Stimulated activated CD8-positive, alpha-beta memory T cell treated with anti-CD3 and anti-CD28 coated beads, Interleukin-7, amount 100 ng/mL, for 48 hours (primary cell): Measurements from ENCODE around the gene ZNF213.

Experiments used
- DNase-seq, 2 donors: peaks; one replicate each; pipeline ENCODE4 v3.0.0-alpha.2; 2020; ENCODE audit warnings: low read depth in 1 of 2; ENCODE audit errors: extremely low read depth in 1 of 2

Gene ZNF213

DNA sequence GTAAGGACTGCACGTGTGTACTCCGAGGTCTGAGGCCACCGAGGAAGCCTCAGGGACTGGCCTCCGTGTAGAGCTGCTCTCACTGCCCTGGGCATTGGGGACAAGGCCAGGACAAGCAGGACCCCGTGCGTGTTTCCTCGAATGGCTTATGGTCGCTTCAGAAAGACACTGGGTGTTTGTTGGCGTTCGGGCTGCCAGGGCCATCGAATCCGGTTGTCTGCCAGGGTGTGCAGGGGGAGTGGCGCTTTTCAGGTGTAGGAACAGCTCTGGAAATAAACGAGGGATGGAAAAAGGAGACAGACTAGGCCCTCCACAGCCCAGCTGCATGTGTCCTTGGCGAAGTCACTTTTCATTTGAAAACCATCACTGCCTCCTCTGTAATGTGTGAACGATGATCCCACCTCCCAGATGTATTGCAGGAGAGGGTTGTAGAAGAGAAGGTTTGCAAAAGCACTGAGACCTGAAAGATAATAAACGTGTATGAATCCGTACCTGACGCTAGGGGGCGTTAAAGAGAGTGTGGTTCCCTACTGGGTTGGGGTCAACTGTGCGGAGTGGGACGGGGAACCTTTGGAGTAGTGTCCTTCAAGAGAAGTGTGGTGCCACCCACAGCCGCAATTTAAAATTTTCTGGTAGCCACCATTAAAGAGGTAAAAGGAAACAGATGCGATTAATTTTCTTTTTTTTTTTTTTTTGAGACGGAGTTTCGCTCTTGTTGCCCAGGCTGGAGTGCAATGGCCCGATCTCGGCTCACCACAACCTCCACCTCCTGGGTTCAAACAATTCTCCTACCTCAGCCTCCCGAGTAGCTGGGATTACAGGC, 33.6 kb upstream of the ZNF213 start:
- DNase-seq = peak in 1 of 2 donors; percentile 35

DNA sequence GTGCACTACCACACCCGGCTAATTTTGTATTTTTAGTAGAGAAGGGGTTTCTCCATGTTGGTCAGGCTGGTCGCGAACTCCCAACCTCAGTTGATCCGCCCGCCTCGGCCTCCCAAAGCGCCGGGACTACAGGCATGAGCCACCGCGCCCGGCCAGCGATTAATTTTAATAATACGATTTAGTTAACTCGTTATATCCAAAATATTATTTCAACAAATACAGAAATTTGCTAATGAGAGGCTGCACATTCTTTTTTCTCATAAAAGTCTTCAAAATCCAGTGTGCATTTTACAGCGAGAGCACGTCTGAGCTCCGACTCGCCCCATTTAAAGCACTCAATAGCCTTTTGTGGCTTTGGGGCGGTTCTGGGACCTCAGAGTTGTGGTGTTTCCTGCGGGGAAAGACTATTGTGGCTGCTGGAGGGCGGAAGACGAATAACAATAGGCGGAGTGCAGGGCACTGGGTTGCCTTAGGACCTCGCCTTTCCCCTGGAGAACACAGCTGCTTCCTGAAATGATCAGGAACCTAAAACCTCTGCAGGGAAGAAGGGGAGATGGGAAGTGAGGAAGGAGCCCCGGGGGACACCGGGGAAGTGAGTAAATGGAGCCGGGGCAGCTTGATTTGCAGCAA, 32.9 kb upstream of the ZNF213 start:
- no peak for DNase-seq

DNA sequence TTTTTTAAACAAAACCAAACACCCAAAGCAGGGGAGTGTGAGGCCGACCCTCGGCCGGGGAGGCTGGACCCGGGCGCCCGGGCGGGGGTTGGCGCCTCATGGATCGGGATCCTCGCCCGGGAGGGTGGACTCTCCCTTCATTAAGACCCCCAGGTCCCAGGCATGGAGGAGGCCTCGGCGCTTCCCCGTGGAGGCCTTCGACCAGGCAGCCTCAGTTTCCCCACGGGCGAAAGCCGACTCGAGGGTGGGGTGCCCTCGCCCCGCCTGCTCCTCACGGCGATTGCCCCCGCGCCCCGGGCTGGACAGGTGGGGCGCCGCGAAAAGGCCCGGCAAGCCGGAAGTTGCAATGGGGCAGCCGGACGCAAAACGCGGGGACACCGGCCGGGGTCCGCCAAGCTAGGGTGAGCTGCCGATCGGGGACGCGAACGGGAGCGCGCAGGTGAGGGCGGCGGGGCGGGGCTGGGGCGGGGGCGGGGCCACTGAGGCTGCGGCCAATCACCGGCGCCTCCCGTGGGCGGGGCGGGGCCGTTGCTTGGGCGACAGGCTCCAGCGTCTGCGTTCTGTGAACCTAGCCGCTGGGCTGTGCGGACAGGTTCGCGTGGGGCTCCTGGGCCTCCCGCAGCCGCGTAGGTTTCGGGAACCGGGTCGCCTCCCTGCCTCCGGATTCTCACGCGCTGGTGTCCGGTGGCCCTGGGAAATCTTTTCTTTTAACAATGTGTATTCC, 28.5 kb upstream of the ZNF213 start:
- peak; percentile 89 to 92 for DNase-seq

- no peak for DNase-seq
These were observed 22.6 kb upstream of the ZNF213 start, which contains the start of gene ZNF205 for GRCh38 chr16:3112058-3112880. ZNF205 (plus strand) TSS chr16:3112586; CDS start chr16:3113431, 845 bp downstream.

DNA sequence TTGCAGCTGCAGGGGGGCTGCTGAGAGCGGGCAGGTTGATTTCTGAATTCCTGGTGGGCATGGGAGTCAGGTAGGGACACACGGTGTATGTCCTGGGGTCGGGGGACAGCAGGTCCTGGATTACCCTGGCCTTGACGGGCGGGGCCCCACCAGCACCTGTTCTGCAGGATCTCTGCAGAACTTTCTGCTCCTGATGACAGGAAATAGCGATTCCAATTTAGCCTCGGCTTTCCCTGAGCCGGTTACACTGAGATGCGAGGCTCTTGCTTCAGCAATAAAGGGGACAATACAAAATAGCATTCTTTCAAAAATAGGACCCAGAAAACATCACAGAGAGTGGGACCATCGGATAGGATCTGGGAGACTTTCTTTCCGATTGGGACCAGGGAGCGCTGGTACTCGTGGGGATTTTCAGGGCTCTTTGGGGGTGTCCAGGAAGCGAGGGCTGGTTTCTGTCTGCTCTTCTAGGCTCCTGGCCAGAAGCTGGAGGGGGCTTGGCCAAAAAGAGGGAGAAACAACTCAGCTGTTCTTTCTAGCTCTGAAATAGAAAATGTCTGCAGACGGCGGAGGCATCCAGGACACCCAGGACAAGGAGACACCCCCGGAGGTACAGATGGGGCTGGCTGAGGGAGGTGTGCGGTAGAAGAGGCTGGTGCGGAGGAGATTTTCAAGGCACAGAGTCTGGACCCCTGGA, 21.8 kb upstream of the ZNF213 start:
- no peak for DNase-seq

DNA sequence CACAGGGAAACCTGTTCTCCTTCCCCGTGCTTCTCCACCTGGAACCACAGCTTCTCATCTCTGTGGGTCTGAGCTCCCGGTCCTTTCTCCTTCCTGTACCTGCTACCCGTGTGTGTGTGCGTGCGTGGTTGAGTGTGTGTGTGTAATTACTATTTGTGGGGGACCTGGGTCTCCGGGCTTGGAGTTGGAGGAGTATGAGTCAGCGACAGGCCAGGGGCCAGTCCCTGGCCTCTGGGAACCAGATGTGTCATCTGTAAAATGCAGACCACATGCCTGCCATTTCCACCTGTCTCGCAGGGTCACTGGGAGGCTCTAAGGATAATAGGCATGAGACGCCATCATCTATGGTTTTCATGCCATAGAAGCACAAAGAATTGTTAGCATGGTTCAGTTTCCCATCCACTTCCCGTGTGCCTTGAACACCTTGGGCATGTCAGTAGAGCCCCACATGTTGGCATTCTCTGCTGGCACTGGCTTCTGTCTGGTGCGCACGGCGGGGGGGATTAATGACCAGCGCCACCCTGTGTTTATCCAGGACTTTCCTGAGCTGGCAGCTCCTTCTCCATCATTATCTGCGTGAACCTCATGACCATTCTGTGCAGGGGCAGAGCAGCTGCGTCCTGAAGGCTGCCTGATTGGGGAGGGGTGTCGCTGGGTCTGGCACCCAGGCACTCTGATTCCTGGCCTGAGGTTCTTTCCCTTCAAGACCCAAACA, 20.9 kb upstream of the ZNF213 start:
- DNase-seq = no peak

GRCh38 chr16:3115003-3115402, 19.8 kb upstream of the ZNF213 start:
- no peak for DNase-seq

- no peak for DNase-seq
These were observed 19.3 kb upstream of the ZNF213 start for GRCh38 chr16:3115561-3115960.

DNA sequence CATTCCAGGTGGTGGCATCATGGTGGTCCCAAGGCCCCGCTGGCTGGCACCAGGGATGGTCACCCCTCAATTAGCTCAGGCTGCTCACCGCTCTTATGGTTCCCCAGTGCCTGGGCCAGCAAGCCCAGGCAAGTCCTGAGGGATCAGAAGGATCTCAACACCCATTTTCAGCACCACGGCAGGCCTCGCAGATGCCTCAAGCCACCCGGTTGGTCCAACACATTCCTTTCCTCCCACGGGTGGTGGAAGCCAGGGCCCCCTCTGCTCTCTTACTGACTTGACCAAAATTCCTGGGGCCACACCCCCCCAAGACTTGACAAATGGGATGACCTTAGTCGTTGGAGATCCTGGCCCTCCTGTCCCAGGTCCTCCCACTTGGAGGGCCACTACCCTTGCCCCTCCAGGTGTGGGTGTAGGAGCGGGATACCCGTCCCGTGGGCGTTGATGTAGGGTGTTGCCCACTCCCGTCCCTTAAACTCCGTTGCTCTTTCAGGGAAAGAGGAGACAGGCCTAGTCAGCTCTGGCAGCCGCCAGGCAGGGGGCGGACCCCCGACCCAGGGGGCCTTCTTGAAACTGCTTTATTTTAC, 16.5 kb upstream of the ZNF213 start:
- DNase-seq = no peak

DNA sequence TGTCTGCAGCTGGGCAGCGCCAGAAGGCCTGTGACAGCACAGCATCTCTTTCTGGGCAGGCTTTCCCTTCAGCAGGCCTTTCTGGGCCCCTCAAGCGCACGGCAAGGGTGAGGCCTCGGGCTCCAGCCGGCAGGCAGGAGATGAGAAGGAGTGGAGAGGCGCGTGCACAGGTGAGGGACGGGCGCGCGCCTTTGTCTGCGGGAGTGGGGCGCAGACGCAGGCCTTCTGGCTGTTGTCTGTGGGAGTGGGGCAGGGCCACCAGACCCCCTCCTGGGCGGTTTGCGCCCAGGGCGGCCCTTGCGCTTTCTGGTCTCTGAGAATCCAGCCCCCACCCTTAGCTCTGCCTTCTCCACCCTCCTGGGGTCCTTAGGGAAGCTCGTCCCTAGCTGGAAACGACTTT, 16.0 kb upstream of the ZNF213 start:
- DNase-seq = no peak

DNA sequence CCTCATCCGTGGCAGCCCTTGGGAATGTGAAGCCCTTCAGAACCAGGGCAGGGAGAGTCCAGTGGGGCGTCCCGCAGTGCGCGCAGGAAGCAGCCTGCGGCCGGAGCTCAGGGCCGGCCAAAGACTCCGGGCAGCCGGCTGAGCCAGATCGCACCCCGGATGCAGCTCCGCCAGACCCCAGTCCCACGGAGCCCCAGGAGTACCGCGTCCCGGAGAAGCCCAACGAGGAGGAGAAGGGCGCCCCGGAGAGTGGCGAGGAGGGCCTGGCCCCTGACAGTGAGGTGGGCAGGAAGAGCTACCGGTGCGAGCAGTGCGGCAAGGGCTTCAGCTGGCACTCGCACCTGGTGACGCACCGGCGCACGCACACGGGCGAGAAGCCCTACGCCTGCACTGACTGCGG, 15.5 kb upstream of the ZNF213 start:
- DNase-seq = no peak

DNA sequence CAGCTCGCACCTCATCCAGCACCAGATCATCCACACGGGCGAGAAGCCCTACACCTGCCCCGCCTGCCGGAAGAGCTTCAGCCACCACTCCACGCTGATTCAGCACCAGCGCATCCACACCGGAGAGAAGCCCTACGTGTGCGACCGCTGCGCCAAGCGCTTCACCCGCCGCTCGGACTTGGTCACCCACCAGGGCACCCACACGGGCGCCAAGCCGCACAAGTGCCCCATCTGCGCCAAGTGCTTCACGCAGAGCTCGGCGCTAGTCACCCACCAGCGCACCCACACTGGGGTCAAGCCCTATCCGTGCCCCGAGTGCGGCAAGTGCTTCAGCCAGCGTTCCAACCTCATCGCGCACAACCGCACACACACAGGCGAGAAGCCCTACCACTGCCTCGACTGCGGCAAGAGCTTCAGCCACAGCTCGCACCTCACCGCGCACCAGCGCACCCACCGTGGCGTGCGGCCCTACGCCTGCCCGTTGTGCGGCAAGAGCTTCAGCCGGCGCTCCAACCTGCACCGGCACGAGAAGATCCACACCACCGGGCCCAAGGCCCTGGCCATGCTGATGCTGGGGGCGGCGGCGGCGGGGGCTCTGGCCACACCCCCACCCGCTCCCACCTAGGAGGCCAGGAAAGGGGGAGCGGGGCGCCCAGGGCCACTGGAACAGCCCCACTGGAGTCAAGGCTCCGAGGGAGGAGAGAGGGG, 15.0 kb upstream of the ZNF213 start:
- no peak for DNase-seq

- no peak for DNase-seq
These were observed 14.4 kb upstream of the ZNF213 start for GRCh38 chr16:3120435-3120834.

DNA sequence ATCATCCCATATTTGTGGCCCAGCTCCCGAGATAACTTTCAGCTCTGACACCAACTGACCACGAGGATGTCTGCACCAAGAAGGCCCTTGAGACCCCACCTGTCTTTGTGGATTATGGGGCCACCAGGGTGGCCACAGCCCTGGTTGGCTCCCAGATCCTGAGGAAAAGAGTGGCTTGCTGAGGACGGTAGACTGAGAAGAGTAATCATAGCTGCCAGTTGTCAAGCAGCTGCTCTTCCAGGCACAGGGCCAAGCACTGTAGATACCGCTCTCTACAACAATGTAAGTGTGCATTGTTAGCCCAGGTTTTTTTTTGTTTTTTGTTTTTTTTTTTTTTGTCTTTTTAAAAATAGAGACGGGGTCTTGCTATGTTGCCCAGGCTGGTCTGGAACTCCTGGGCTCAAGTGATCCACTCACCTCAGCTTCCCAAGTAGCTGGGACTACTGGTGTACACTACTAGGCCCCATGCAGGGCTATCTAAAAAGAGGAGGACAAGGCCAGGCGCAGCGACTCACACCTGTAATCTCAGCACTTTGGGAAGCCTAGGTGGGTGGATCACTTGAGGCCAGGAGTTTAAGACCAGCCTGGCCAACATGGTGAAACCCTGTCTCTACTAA, 12.9 kb upstream of the ZNF213 start:
- DNase-seq = no peak

DNA sequence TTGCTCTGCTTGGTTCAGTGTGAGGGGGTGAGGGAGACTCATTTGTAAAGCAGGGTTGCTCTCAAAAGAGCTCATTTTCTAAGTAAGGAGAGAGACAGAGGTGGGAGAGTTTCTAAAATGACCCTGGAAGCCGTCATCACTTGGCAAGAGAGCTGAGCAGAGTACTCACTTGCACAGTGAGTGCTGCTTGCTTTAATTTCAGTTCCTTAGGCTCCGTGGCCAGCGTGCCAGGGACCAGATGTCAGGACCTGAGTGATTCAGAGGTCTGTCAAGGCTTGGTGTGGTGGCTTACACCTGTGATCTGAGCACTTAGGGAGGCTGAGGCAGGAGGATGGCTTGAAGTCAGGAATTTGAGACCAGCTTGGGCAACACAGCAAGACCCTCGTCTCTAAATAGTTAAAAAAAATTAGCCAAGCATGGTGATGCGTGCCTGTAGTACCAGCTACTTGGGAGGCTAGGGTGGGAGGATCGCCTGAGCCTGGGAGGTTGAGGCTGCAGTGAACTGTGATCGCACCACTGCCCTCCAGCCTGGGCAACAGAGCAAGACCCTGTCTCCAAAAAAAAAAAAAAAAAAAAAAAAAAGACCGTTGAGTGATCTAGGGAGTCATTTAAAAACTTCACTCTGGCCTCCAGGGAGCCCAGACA, 11.8 kb upstream of the ZNF213 start:
- no peak for DNase-seq

GRCh38 chr16:3123986-3124886, 10.6 kb upstream of the ZNF213 start:
- peak; percentile 91 to 94 for DNase-seq

DNA sequence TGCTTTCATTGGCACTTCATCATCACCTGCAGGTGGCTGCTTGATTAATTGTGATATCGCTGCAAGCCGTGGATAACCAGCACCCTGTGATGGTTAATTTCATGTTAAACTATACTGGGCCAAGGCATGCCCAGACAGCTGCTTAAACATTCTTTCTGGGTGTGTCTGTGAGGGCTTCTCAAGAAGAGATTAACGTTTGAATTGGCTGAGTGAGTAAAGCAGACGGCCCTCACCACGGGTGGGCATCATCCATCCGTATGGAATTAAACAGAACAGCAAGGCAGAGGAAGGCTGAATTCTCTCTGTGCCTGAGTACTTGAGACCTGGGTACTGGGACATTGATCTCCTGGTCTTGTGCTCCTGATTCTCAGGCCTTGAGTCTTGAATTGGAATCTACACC, 7.1 kb upstream of the ZNF213 start:
- DNase-seq = no peak
